HG02610 (cell line): ENCODE measurements around the gene NOTCH4.

ENCODE experiments used
- ATAC-seq: cut with Tn5 transposase; IDR thresholded peaks from one replicate; pipeline ENCODE4 v1.9.1; 2021; ENCODE audit warnings: mild to moderate bottlenecking, moderate library complexity; ENCODE audit not compliant: unreplicated experiment

The NOTCH4 gene

DNA sequence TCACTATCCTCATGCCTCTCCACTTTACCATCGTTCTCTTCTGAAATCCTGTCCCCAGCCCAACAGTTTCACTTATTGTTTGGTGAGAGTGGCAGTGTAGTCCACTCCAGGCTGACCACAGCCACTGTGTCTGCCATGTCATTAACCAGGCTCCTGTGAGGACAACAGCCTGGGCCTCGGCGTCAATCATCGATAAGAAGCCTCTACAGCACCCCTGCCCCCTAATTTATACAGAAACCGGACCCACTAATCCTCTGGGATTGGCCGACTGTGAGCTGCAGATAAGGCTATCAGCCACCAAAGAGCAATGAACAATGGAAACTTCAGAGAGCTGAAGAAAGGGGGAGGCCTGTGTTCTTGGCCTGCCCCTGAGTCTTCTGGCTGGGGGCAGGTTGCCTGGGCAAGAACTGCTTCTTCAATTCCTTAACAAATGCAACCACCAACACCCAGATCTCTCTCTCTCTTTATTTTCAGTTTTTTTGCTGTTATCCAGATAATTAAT is 56.1 kb downstream of the NOTCH4 start:
- ATAC-seq = no peak

DNA sequence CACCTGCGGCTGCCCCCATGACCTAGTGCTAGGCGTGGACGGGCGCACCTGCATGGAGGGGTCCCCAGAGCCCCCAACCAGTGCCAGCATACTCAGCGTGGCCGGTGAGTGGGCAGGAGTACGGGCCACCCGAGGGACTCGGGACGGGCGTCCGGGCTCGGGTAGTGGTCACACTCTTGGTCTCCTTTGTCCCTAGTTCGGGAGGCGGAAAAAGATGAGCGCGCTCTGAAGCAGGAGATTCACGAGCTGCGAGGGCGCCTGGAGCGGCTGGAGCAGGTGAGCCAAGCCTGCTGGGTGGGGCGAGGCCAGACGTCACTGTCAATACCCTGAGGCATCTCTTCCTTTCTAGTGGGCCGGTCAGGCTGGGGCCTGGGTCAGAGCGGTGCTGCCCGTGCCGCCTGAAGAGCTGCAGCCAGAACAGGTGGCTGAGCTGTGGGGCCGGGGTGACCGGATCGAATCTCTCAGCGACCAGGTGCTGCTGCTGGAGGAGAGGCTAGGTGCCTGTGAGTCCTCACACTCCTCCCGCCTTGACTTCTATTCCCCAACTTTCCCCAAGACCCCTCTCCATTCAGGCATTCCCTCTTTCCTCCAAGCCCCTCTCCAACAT is 56.6 kb downstream of the NOTCH4 start:
- no peak for ATAC-seq

DNA sequence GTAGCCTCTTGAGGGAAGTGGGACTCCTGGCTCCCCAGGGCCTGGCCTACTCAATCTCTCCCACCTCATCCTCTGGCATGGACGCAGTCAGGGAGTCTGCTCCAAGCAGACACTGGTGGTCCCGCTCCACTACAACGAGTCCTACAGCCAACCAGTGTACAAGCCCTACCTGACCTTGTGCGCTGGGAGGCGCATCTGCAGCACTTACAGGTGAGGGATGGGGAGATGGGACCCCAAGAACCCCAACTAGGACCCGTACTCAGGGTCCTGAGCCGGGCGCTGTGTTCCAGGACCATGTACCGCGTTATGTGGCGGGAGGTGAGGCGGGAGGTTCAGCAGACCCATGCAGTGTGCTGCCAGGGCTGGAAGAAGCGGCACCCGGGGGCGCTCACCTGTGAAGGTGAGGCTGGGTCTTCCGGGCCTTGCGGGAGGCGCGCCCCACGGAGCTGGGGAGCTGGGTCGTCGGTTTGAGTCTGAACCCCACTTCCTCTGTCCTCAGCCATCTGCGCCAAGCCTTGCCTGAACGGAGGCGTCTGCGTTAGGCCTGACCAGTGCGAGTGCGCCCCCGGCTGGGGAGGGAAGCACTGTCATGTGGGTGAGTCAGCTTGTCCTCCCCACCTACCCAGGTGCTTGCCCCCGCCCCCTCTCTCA is 57.3 kb downstream of the NOTCH4 start:
- ATAC-seq = no peak

DNA sequence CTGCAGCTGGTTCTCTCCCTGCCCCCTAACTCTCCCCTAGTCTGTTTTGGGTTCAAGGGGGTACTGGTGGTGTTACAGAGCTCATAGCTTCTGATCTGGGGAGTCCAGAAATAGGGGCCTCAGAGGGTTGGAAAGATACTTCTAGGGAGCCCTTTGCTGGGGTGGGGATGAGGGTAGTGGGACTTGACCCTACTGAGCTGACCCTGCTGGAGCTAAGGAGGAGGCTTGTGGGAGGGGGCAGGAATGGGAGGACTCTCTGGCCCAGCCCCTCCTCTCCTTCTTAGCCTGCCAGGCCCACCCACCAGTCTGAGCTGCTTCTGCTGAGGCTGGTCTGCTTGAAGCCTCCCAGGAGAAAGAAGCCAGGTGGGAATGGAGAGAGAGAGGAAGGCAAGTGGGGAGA is 59.6 kb downstream of the NOTCH4 start, which contains the start of gene EGFL8:
EGFL8 (plus strand) TSS at position 301 of the 400 bp plus-strand sequence. CDS start 1,571 bp downstream, outside the sequence.
- ATAC-seq = no peak

DNA sequence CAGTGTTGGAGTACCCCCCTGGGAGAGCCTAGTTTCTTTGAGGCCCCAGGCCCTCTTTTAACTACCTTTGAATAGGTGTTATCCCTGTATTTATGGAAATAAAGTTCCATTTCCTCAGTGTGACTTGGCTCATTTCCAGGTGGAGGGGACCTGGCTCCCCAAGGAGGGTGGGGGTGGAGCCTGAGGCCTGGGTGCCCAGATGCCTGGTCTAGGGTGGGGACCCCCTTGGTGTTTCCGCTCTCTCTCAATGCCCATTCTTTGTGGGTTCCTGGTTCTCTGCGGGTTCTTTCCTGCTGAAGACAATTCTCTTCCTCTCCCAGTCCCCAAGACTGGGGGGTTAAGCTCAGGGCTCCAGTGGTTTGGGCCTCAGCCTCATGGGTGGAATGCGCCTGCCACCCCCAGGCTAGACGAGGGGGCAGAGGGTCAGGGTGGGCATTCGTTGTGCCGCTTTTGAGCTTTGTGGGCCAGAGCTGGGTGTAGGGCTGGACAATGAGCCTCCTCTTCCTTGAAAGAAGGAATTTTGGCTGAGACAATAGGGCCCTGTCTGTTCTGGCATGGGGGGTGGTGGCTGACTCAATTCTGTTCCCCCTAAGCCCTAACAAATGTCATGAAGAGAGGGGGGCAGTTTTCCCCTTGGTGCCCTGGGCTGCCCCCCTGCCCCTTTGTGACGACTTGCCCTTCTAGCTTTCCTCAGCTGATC is 60.2 kb downstream of the NOTCH4 start:
- ATAC-seq = no peak

DNA sequence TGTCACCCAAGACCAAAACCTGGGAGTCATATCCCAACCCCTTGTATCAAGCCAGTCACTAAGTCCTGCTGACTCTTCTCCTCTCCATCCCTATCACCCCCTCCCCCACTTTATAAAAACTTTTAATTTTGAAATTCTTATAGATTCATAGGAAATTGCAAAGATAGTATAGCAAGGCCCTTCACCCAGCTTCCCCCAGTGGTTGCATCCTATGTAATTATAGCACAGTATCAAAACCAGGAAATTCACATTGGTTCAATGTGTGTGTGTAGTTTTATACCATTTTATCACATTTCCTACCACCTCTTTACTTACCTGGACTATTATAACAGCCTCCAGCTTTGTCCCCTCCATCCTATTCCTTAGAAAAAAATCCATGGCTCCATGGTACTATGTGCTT is 65.8 kb downstream of the NOTCH4 start:
- no peak for ATAC-seq

DNA sequence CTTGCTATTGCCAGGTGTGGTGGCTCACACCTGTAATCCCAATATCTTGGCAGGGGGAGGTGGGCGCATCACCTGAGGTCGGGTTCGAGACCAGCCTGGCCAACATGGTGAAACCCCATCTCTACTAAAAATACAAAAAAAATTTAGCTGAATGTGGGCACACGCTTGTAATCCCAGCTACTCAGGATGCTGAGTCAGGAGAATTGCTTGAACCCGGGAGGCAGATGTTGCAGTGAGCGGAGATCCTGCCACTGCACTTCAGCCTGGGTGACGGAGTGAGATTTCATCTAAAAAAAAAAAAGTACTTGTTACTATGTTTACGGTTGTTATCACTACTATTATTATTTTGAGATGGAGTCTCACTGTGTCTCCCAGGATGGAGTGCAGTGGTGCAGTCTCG is 67.0 kb downstream of the NOTCH4 start:
- no peak for ATAC-seq

DNA sequence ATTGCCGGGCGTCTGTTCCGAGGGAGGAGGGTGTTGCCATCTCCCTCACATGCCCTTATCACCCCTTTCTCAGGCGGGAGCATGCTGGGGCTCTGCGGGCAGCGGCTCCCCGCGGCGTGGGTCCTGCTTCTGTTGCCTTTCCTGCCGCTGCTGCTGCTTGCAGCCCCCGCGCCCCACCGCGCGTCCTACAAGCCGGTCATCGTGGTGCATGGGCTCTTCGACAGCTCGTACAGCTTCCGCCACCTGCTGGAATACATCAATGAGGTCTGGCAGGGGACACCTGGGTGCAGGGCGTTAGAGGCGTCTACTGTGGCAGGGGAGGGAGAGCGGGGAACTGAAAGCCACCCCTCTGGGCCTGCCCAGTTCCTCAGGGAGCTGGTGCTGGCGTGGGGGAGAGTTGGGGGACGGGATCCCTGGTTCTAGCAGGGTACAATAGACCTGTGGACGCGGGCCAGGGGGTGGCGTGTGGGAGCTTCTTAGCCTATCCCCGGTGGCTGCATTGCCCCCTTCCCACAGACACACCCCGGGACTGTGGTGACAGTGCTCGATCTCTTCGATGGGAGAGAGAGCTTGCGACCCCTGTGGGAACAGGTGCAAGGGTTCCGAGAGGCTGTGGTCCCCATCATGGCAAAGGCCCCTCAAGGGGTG is 69.2 kb downstream of the NOTCH4 start:
- ATAC-seq = peak; percentile 56

DNA sequence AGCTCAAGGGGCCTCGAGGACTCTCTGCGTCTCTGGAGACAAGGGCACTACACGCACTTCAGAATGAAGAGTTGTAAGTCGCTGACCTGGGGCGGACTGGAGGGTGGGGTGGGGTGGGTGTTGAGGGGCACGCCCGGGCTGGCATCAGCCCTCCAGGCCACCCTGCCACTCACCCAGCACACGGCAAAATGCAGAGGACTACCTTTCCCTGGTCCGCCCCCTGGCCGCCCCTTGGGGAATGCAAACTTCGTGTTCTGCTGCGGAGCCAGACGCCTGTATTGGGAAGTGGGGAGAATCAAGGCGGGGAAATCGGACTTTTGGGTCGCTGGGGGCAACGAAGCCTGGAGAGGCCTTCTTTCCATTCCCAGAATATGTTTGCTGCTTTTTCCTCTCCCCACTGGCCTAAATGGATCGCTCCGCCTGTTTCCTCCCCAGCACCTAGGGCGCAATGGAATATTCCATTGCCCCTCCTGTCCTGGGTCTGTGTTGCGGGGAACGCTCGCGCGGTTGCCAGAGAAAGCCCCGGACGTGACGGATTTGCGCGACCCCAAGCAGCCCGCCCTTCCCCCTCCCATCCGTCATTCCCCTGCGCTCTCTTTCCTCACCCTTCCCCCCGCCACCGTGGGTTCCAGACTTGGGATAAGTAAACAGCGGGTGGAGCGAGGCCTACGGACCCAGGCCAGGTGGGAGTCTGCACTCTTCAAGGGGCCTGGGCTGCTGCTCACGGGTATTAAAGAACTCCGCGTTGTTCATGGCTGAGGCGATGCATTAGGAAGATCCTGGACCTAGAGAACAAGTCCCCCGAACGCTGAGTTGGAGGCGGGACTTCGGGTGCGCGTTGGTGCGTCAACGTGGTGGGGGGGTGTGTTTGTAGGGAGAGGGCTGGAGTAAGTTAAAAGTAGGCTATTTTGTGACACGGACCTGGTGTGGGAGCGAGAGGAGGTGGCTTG is 70.0 kb downstream of the NOTCH4 start, which contains the start of gene PPT2:
PPT2 (plus strand) TSS at position 578 of the 950 bp plus-strand sequence. CDS start 454 bp downstream, outside the sequence.
- peak; percentile 28 for ATAC-seq

DNA sequence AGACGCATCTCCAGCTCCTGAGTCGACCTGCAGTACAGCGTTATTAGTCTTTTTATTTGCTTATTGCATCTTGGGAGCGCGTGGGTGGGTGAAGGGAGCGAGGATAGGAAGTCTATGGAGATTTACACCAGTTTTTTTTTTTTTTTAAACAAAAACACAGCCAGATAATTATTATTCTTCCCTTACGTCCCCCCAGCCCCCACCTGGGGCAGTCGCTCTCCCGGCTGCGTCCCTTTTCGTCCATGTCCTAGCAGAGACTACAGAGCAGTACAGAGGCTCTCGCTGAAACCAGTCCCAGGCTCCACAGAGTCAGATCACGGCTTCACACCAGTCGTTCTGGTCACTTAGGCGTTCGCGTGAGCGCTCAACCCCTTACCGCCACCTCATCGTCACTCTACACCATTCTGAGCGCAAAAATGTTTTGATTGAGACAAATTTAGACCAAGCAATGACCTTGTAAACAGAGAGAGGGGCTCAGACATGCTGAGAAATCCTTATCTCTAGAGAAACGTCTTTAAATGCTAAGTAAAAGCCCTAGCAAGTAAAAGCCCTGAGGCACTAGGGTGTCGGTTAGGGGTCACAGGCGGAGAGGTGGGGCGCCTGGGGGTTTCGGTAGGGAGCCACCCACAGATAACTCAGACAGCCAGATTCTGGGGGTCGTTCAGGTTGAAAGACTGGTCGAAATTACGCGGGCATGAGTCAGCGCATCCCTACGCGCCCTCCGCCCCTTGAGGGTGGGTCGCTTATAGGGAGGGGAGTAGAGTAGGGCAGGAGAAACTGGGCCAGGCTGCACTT is 70.9 kb downstream of the NOTCH4 start:
- ATAC-seq = no peak

DNA sequence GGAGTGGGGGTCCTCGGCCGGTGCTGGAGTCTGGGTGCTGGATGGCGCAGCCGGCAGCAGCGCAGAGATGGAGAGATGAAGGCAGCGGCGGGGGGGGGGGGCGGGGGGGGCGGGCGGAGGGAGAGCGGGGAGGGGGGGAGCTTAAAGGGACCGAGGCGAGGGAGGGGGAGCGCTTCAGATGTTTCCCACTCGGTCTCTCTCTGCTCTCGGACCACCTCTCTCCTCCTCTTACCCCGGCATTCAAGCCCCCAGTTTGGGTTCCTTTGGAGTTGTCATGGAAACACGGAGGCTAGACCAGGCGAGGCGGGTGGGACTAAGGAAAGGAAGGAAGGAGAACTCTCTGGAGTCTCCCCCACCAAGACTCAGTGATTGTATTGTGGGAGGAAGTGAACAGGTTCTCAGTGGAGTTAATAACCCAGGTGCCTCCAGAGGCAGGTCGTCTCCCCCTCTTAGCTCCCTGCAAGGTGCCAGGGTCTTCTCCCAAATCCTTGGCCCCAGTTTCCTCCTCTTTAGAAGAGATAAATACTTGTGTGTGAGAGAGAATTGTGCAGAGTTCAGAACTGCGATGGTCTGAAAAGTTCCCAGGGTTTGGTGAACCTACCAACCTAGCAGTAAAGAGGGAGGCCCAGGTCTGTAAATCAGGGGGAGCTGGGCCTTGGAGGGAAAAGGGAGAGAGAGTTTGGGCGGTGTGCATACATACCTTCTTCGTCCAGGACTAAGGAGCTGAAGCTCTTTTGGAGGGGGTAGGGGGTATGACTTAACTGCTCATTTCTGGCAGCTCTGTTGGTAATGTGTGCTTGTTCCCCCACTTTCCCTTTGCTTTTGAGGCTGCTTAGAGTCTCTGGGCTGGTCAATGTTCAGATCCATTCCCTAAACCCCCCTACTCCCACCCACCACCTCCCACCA is 71.8 kb downstream of the NOTCH4 start, which contains the start of gene PRRT1:
PRRT1 (minus strand) TSS at position 77 of the 906 bp plus-strand sequence. CDS start 112 bp downstream, outside the sequence.
- ATAC-seq = no peak

DNA sequence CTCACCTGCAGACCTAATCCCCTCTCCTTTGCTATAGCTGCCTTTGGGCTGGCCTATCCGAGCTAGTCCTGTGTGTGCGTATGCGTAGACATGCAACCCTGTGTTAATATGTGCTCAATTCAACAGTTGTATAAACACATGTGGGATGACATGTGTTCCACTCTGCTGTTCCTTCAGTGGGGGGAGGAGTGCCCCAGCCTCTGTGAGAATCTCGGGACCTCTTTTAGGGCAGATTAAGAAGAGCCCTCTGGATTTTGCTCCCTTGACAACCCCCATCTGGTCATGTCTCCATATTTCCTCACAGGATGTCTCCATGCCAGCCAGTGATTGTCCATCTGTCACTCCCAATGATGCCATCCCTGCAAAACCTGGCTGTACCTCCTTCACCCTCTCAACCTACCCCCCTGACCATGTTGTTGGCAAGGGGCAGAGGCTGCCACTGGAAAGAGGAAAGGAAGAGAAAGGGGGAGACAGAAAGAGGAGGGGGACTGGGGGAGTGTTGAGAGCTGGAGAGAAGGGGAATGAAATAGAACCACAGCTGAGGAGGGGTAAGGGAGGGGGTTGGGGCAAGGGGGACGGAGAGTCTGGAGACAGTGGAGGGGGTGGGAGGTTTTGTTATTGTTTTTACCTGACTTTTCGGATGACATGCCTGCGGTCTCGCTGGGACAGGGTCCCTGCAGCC is 72.5 kb downstream of the NOTCH4 start:
- ATAC-seq = no peak

DNA sequence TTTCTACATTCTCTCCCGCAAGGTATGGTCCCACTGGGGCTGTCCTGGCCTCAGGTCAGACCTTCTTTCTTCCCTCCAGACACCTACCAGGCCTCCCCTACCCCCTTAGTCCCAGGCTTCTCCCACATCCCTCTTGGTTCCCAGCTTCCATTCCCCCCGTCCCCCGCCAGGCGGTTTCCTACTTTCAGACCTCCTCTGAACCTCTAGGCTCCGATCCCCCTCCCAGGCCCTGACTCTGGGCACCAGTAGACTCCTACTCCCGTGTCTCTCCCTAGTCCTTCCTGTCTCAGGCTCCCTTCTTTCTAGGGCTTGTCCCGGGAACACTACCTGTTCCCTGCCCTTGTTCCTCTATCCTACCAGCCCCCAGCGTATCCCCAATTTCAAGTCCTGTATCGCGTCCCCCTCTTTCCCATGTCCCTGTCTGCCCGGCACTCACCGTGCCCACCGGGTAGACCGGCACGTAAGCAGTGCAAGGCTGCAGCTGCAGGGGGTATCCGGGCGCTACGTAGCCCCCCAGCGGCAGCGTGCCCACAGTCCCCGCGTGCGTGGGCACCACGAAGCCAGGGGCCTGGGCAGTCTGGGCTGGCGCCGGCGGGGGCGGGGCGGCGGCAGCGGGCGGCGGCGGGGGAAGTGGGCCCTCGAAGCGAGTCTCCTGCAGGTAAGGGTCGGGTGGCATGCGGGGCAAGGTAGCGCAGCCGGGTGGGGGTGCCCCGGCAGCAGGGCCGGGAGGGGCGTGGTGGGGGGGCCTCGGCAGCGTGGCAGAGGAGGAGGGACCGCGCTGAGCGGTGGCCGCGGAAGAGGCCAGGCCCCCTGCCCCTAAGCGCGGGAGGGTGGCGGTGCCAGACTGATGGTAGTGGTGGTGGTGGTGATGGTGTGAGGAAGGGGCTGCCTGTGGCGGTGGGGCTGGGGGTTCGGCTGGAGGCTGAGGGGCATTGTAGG is 73.7 kb downstream of the NOTCH4 start:
- ATAC-seq = no peak

DNA sequence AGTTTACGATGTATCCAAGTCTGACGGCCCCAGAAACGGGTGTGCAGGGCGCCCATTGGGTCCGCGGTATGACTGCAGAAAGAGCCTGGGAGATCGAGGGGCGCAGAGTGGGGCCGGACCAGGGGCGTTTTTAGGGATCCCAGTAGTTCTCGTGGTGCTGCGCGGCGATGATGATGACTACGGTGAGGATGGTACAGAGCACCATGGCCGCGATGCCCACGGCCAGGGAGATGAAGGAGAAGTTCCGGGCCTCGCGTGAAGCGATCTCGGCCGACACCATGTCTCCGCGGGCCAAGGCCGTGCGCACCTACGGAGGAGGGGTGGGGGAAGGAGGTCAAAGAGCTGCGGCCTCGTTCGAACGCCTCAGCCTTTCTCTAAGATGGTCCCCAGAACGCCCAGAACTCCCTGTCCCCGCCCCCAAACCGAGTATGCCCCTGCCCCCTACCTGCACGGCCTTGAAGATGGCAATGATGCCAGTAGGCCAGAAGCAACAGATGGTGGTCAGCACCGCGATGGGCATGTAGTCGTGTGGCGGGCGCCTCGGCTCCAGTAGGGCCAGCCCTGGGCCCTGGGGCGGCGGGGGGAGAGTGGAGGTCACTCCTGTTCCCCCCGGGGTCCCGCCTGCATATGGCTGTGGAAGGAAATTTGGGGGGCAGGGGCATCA is 74.6 kb downstream of the NOTCH4 start:
- ATAC-seq = no peak

DNA sequence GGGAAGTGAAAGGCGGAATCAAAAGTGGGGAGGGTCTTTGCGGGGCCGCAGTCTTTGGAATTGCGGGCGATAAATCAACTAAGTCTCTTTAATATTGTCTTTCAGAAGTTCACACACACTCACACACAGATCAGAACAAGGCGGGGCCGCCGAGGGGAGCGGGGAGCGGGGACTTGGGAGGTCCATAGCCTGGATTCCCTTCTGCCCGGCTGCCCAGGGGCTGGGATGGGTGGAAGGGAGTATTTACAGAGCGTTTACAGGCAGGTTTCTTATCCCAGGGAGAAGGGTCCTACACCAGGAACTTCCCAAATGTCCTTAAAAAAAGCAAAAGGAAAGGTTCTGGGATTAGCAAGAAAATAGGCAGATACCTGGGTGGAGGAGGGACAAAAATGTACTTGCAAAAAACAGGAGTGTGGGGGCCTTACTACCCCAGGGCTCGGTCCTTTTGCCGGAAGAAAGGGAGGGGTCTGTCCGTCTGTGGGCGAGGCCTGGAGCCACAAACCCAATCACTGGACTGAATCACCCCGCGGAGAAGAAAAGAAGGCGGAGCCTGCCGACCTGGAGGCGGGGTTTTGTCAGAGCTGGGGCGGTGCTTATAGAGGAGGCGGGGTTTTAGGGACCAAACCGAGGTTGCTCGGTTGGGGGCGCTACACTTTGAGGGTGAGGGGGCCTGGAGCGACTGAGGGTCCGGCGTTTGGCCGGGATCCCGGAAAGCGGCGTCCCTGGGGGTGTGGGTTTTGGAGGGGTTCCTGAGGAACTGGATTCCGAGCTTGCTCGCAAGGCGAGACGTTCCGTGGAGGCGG is 75.4 kb downstream of the NOTCH4 start:
- ATAC-seq = no peak
